Smooth muscle cell (in vitro differentiated cells): ENCODE results near the gene MISP. TPM values are rescaled to one million over a fixed set of nuclear protein-coding genes. Genes with fewer than 3 reads are reported as not detected.

ENCODE experiments used
- DNase-seq: peaks from one replicate; lab custom pipeline; 2025; ENCODE audit not compliant: unreplicated experiment; lab: John Stamatoyannopoulos, UW
- H2AFZ ChIP-seq: fragments of 200-600 bp; sonication (generic); 2 replicates; pipeline ENCODE4 v1.6.0; 2016; ENCODE audit warnings: antibody characterized with exemption, low read depth, mild to moderate bottlenecking
- H3F3A ChIP-seq: fragments of 200-600 bp; sonication (generic); 2 replicates; pipeline ENCODE4 v1.6.0; 2017; ENCODE audit warnings: antibody characterized with exemption, low read depth
- H3K27ac ChIP-seq: fragments of 200-600 bp; sonication (generic); 2 replicates; pipeline ENCODE4 v1.5.1; 2016; ENCODE audit warnings: low read depth, mild to moderate bottlenecking
- H3K27me3 ChIP-seq: fragments of 200-600 bp; sonication (generic); 2 replicates; pipeline ENCODE4 v1.6.1; 2016; ENCODE audit warnings: low read depth, mild to moderate bottlenecking
- H3K36me3 ChIP-seq: fragments of 200-600 bp; sonication (generic); 2 replicates; pipeline ENCODE4 v1.5.1; 2016; ENCODE audit warnings: low read depth
- H3K4me1 ChIP-seq: fragments of 200-600 bp; sonication (generic); 2 replicates; pipeline ENCODE4 v1.5.1; 2016; ENCODE audit warnings: low read depth
- H3K4me2 ChIP-seq: fragments of 200-600 bp; sonication (generic); 2 replicates; pipeline ENCODE4 v1.6.0; 2016; ENCODE audit warnings: mild to moderate bottlenecking
- H3K4me3 ChIP-seq: fragments of 200-600 bp; sonication (generic); 2 replicates; pipeline ENCODE4 v1.5.1; 2016; ENCODE audit warnings: mild to moderate bottlenecking
- H3K79me2 ChIP-seq: fragments of 200-600 bp; sonication (generic); 2 replicates; pipeline ENCODE4 v1.6.0; 2016; ENCODE audit warnings: low read depth, mild to moderate bottlenecking
- H3K9ac ChIP-seq: fragments of 200-600 bp; sonication (generic); 2 replicates; pipeline ENCODE4 v1.6.0; 2016; ENCODE audit warnings: low read depth
- H3K9me3 ChIP-seq: fragments of 200-600 bp; sonication (generic); replicated peaks from 2 replicates; pipeline ENCODE4 v1.5.1; 2016; ENCODE audit warnings: low read depth
- H4K20me1 ChIP-seq: fragments of 200-600 bp; sonication (generic); 2 replicates; pipeline ENCODE4 v1.6.0; 2016; ENCODE audit warnings: low read depth
- CTCF ChIP-seq: fragments of 200-600 bp; sonication (generic); IDR thresholded peaks from 2 replicates; pipeline ENCODE4 v1.5.1; 2017; ENCODE audit warnings: borderline replicate concordance, mild to moderate bottlenecking, antibody characterized with exemption; ENCODE audit not compliant: insufficient read depth, poor library complexity, severe bottlenecking
- WGBS: methylation state at CpG from one replicate; pipeline ENCODE4 v1.1.7; 2016; ENCODE audit warnings: low lambda C conversion rate; 5-methylcytosine and 5-hydroxymethylcytosine counted together
- polyA plus RNA-seq: library from polyadenylated mRNA; unstranded; fragments of >200 nt; fragmentation: Nextera tagmentation; extraction: Ambion mirVana; gene quantifications from 2 replicates; pipeline ENCODE4 v1.2.1, GENCODE V29; 2016
- total RNA-seq: library from RNA; depleted of rRNA; stranded (reverse); fragments of >200 nt; gene quantifications from 2 replicates; pipeline ENCODE4 v1.2.3, GENCODE V29; 2014

MISP gene
- total and polyA plus RNA-seq, 2 experiments from 2014 or later: 1.2 to 1.7 TPM

- peak within 1 kb of the TSS; percentile 96 for H3K4me2 ChIP-seq
- H3K79me2 ChIP-seq: peaks cover 41% of the 10 kb centered on the region
- peaks cover 14% of the 10 kb centered on the region for H3F3A ChIP-seq
- no peaks in the 10 kb centered on the region for H3K9me3 ChIP-seq
- DNase-seq: peak; percentile 100
- H3K4me1 ChIP-seq: peaks cover 32% of the 10 kb centered on the region
- peak within 1 kb of the TSS; percentile 96 for H3K9ac ChIP-seq
- H3K27ac ChIP-seq: peak within 1 kb of the TSS; percentile 90
- WGBS: 5% methylated on average over 60 of the region's 83 CpGs
- H3K36me3 ChIP-seq: no peaks in the 10 kb centered on the region
- peak; percentile 5 for TF ChIP-seq CTCF
- H4K20me1 ChIP-seq: peaks cover 41% of the 10 kb centered on the region
- H2AFZ ChIP-seq: peak within 1 kb of the TSS; percentile 95
- H3K27me3 ChIP-seq: no peaks in the 10 kb centered on the region
- peak within 1 kb of the TSS; percentile 100 for H3K4me3 ChIP-seq
Measured at GRCh38 chr19:796692-797527, 46.0 kb downstream of the MISP start, which contains the start of gene PTBP1. Gene PTBP1, plus strand, starts transcription at chr19:797452. Its CDS starts 46 bp downstream, at chr19:797498.

- Histone ChIP-seq H3K4me2 (peak overlapping the region; percentile 91), H3K36me3 (no peaks in the 10 kb centered on the region), H3K4me1 (peaks cover 34% of the 10 kb centered on the region), H3K9me3 (no peaks in the 10 kb centered on the region), H3K27me3 (no peaks in the 10 kb centered on the region), H4K20me1 (peaks cover 50% of the 10 kb centered on the region), H2AFZ (no peak overlapping the region), H3K27ac (peak overlapping the region; percentile 90), H3K79me2 (peaks cover 50% of the 10 kb centered on the region), H3K9ac (peak overlapping the region; percentile 96), H3F3A (peaks cover 14% of the 10 kb centered on the region), H3K4me3 (peak overlapping the region; percentile 100)
- peak; percentile 74 for DNase-seq
- under 1% methylated on average over 47 of the region's 129 CpGs for WGBS
- TF ChIP-seq CTCF: no peak
Measured at GRCh38 chr19:797528-798414, 46.9 kb downstream of the MISP start.

GRCh38 chr19:798415-799075 is 47.6 kb downstream of the MISP start:
- 1% methylated on average over 42 of the region's 44 CpGs for WGBS
- peaks cover 34% of the 10 kb centered on the region for H3K4me1 ChIP-seq
- no peaks in the 10 kb centered on the region for H3K36me3 ChIP-seq
- peak overlapping the region; percentile 90 for H3K27ac ChIP-seq
- H3K79me2 ChIP-seq: peaks cover 58% of the 10 kb centered on the region
- no peaks in the 10 kb centered on the region for H3K27me3 ChIP-seq
- no peak overlapping the region for H2AFZ ChIP-seq
- H3F3A ChIP-seq: peaks cover 14% of the 10 kb centered on the region
- H3K4me2 ChIP-seq: peak overlapping the region; percentile 91
- H3K9ac ChIP-seq: peak overlapping the region; percentile 96
- H4K20me1 ChIP-seq: peaks cover 57% of the 10 kb centered on the region
- no peak for DNase-seq
- H3K4me3 ChIP-seq: peak overlapping the region; percentile 100
- no peaks in the 10 kb centered on the region for H3K9me3 ChIP-seq
- TF ChIP-seq CTCF: no peak
